Nephron progenitor cell (in vitro differentiated cells): ENCODE measurements around the gene FBXO30.
A peak's percentile ranks its signal among the peaks of the same experiment; 100 is the strongest.

Experiments used
- DNase-seq: peaks from one replicate; pipeline ENCODE4 v3.0.0; 2021
- H3K27ac Mint-ChIP-seq: 2 replicates; pipeline ENCODE4 v1.8.0; 2021; ENCODE audit warnings: mild to moderate bottlenecking, moderate library complexity, mixed read lengths
- H3K27me3 Mint-ChIP-seq: 2 replicates; pipeline ENCODE4 v1.8.0; 2021; ENCODE audit warnings: mild to moderate bottlenecking, low read depth, mixed read lengths; ENCODE audit not compliant: poor library complexity
- H3K36me3 Mint-ChIP-seq: 2 replicates; pipeline ENCODE4 v1.8.0; 2021; ENCODE audit warnings: low read depth, mixed read lengths
- H3K4me1 Mint-ChIP-seq: 2 replicates; pipeline ENCODE4 v1.8.0; 2021; ENCODE audit warnings: mixed read lengths
- H3K4me3 Mint-ChIP-seq: 2 replicates; pipeline ENCODE4 v1.8.0; 2021; ENCODE audit warnings: mild to moderate bottlenecking, moderate library complexity, mixed read lengths
- H3K9me3 Mint-ChIP-seq: 2 replicates; pipeline ENCODE4 v1.8.0; 2021; ENCODE audit warnings: mild to moderate bottlenecking, moderate library complexity, mixed read lengths
- TF ChIP-seq, protein P1 (sequence below): fragments of 200-600 bp; sonication (generic); IDR thresholded peaks from 2 replicates; pipeline ENCODE4 v1.5.0; 2021; ENCODE audit warnings: antibody characterized with exemption

Gene FBXO30

DNA sequence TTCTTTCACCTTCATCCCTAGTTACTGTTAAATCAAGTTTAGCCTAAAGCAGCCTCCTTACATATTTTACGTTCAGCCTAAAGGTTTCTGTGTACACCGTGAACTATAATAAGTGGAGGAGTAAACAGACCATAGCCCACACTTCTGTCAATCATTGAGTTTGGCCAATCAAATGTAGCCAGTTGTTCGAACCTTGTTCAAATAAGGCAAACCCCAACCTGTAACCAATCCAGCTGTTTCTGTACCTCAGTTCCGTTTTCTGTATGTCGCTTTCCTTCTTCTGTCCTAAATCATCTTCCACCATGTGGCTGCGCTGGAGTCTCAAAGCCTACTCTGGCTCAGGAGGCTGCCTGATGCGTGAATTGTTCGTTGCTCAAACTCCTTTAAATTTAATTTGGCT, 1.8 kb upstream of the FBXO30 start:
- H3K27me3 Mint-ChIP-seq, result no peaks in the 10 kb centered on the region
- no peaks in the 10 kb centered on the region for H3K9me3 Mint-ChIP-seq
- H3K27ac Mint-ChIP-seq, result peak overlapping the region; percentile 69
- no peak for DNase-seq
- H3K4me1 Mint-ChIP-seq, result peaks cover 30% of the 10 kb centered on the region
- peaks cover 13% of the 10 kb centered on the region for H3K36me3 Mint-ChIP-seq
- H3K4me3 Mint-ChIP-seq, result peak overlapping the region; percentile 89
- TF ChIP-seq, protein P1, sequence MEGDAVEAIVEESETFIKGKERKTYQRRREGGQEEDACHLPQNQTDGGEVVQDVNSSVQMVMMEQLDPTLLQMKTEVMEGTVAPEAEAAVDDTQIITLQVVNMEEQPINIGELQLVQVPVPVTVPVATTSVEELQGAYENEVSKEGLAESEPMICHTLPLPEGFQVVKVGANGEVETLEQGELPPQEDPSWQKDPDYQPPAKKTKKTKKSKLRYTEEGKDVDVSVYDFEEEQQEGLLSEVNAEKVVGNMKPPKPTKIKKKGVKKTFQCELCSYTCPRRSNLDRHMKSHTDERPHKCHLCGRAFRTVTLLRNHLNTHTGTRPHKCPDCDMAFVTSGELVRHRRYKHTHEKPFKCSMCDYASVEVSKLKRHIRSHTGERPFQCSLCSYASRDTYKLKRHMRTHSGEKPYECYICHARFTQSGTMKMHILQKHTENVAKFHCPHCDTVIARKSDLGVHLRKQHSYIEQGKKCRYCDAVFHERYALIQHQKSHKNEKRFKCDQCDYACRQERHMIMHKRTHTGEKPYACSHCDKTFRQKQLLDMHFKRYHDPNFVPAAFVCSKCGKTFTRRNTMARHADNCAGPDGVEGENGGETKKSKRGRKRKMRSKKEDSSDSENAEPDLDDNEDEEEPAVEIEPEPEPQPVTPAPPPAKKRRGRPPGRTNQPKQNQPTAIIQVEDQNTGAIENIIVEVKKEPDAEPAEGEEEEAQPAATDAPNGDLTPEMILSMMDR, result no peak

DNA sequence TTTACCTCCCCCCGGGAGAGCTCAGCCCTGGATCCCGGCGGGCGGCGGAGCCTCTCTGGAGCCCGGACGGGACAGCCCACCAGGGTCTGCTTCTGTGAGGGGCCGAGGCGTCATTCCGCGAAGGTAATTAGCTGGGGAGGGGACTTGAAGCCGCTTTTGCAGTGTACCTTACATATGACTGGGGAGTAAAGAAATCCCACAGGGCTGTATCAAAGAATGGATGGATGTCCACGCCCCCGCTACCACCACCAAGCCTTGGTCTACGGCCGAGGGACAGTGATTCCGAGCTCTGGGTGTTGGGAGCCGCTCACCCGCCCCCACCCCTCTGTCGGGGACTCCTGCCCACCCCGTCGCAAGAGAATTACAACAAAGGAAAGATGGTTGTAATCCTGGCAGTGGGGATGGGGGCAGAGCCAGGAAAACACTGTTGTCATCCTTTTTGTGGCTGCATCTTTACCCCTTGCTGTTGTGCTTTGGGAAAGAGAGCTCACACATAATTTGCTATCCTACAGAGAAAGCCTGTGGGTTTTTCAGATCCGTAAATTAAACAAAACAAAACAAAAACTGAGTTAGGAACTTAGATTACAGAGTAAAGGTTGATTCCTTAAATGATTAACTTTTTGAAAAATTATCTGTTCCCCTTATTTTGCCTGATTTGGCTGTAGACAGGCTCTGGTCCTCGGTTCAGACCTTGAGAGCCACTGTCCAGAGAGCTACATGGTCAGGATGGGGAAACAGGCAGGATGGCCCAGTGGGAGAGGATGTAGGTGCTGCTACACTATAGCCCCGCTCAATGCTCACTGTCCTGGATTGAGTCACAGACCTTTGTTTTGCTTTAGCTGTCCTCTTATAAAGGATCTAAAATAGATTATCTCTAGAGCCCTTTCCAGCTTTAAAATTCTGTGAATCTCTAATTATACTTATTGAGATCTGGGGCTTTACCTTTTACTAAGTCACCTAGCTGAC, 997 bp upstream of the FBXO30 start:
- H3K36me3 Mint-ChIP-seq, result peaks cover 17% of the 10 kb centered on the region
- TF ChIP-seq, protein P1, result no peak
- peaks cover 38% of the 10 kb centered on the region for H3K4me1 Mint-ChIP-seq
- peak overlapping the region; percentile 99 for H3K27ac Mint-ChIP-seq
- peak overlapping the region; percentile 89 for H3K4me3 Mint-ChIP-seq
- no peaks in the 10 kb centered on the region for H3K27me3 Mint-ChIP-seq
- peak; percentile 59 for DNase-seq
- no peaks in the 10 kb centered on the region for H3K9me3 Mint-ChIP-seq

- Mint-ChIP-seq H3K9me3 (no peaks in the 10 kb centered on the region), H3K4me1 (peaks cover 40% of the 10 kb centered on the region), H3K4me3 (peak overlapping the region; percentile 92), H3K27me3 (no peaks in the 10 kb centered on the region), H3K36me3 (peaks cover 17% of the 10 kb centered on the region), H3K27ac (peak overlapping the region; percentile 98)
- TF ChIP-seq, protein P1, result no peak
- DNase-seq, result no peak
Measured at GRCh38 chr6:145814035-145814500, 527 bp downstream of the FBXO30 start.

GRCh38 chr6:145813285-145814034, 1.1 kb downstream of the FBXO30 start:
- peaks cover 21% of the 10 kb centered on the region for H3K36me3 Mint-ChIP-seq
- peak overlapping the region; percentile 92 for H3K4me3 Mint-ChIP-seq
- H3K4me1 Mint-ChIP-seq, result peaks cover 40% of the 10 kb centered on the region
- no peaks in the 10 kb centered on the region for H3K27me3 Mint-ChIP-seq
- peaks cover 2% of the 10 kb centered on the region for H3K9me3 Mint-ChIP-seq
- DNase-seq, result no peak
- TF ChIP-seq, protein P1, result no peak
- H3K27ac Mint-ChIP-seq, result peak overlapping the region; percentile 98

DNA sequence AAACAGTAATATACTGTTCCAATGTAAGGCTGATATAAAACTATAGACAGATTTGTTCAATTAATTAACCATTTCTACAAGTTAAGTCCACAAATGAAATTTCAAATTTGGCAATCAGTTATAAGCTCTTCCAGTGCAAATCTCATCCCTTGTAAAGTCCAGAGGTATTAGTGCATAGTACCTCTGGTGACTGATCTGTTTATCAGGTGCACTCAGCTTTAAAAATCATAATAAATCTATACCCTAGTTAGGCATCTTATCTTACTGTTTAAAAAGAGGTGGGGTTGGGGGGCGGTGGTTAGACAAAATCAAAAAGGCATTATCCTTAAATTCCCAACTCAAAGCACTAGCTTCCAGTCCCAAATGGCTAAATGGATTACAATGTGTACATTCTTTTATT, 2.9 kb downstream of the FBXO30 start:
- no peak overlapping the region for H3K27ac Mint-ChIP-seq
- no peaks in the 10 kb centered on the region for H3K27me3 Mint-ChIP-seq
- H3K4me3 Mint-ChIP-seq, result peak overlapping the region; percentile 92

More for the DNA sequence above, 2.9 kb downstream of the FBXO30 start:
- no peak for DNase-seq
- Mint-ChIP-seq H3K9me3 (peaks cover 7% of the 10 kb centered on the region), H3K36me3 (peaks cover 24% of the 10 kb centered on the region), H3K4me1 (peaks cover 38% of the 10 kb centered on the region)
- TF ChIP-seq, protein P1, result no peak
